Karpas-422 (cell line): ENCODE data around the gene OR1F1. TPM values are rescaled to one million over a fixed set of nuclear protein-coding genes. Genes with fewer than 3 reads are reported as not detected.
A peak's percentile ranks its signal among the peaks of the same experiment; 100 is the strongest.
"Not testable (repeated sequence)": the region's sequence is repeated elsewhere in the genome, so short reads cannot be mapped to it uniquely, and the experiment has no call there.

Source experiments
- DNase-seq: peaks from one replicate; pipeline ENCODE4 v3.0.0-alpha.2; 2015
- H2AFZ ChIP-seq: fragments of 200-600 bp; sonication (generic); 2 replicates; pipeline ENCODE4 v1.6.1; 2014; ENCODE audit warnings: antibody characterized with exemption, low read length, mixed read lengths
- H3K27ac ChIP-seq: fragments of 200-600 bp; sonication (generic); 2 replicates; pipeline ENCODE4 v1.5.1; 2014; ENCODE audit warnings: mild to moderate bottlenecking, low read length, moderate library complexity
- H3K27me3 ChIP-seq: fragments of 200-600 bp; sonication (generic); 2 replicates; pipeline ENCODE4 v1.6.1; 2014; ENCODE audit warnings: low read length, mixed read lengths
- H3K36me3 ChIP-seq: fragments of 200-600 bp; sonication (generic); 2 replicates; pipeline ENCODE4 v1.6.1; 2014; ENCODE audit warnings: low read length, mixed read lengths; ENCODE audit not compliant: insufficient read depth
- H3K4me1 ChIP-seq: fragments of 200-600 bp; sonication (generic); 2 replicates; pipeline ENCODE4 v1.6.1; 2014; ENCODE audit warnings: mild to moderate bottlenecking, low read length, mixed read lengths
- H3K4me2 ChIP-seq: fragments of 200-600 bp; sonication (generic); 2 replicates; pipeline ENCODE4 v1.6.1; 2014; ENCODE audit warnings: low read length, low read depth, mild to moderate bottlenecking; ENCODE audit not compliant: poor library complexity, severe bottlenecking
- H3K4me3 ChIP-seq: fragments of 200-600 bp; sonication (generic); 2 replicates; pipeline ENCODE4 v1.5.1; 2014; ENCODE audit warnings: mild to moderate bottlenecking, antibody characterized with exemption, low read length, mixed read lengths
- H3K79me2 ChIP-seq: fragments of 200-600 bp; sonication (generic); 2 replicates; pipeline ENCODE4 v1.6.1; 2014; ENCODE audit warnings: mild to moderate bottlenecking, low read length, mixed read lengths
- H3K9ac ChIP-seq: fragments of 200-600 bp; sonication (generic); 2 replicates; pipeline ENCODE4 v1.6.0; 2014; ENCODE audit warnings: low read length
- H3K9me2 ChIP-seq: fragments of 200-600 bp; sonication (generic), shearing (Covaris generic); replicated peaks from 2 replicates; pipeline ENCODE4 v1.6.0; 2014; ENCODE audit warnings: mild to moderate bottlenecking, low read length, moderate library complexity; ENCODE audit not compliant: insufficient read depth
- H3K9me3 ChIP-seq: fragments of 300-700, 200-600 bp; sonication (generic); 2 replicates; pipeline ENCODE4 v1.6.1; 2014; ENCODE audit warnings: low read length, mixed read lengths
- H4K20me1 ChIP-seq: fragments of 200-600 bp; sonication (generic); 2 replicates; pipeline ENCODE4 v1.6.1; 2014; ENCODE audit warnings: mild to moderate bottlenecking, antibody characterized with exemption, low read length, low read depth; ENCODE audit not compliant: insufficient read depth
- total RNA-seq: library from RNA; depleted of rRNA; stranded (reverse); fragments of >200 nt; shearing (Covaris generic); gene quantifications from 2 replicates; pipeline ENCODE4 v1.2.3, GENCODE V29; 2014; ENCODE audit warnings: low replicate concordance

Gene OR1F1
- total RNA-seq, 1 experiment from 2014 or later = not detected

DNA sequence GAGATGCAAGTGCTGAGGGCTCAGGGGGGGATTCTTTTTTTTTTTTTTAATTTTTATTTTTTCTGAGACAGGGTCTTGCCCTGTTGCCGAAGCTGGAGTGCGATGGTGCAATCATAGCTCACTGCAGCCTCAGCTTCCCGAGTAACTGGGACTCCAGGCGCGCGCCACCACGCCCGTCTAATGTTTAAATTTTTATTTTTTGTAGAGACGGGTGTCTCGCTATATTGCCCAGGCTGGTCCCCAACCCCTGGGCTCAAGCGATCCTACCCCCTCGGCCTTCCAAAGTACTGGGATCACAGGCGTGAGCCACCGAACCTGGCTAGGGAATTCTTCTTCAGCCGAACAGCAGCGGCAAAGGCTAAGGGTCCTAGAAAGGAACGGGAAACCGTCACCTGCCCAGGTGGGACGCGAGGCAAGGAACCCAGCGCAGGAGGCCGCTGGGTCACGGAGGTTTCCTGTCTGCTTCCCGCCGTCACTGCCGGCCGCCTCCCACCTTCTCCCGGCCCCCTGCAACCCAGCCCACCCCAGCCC, 13.3 kb upstream of the OR1F1 start:
- no peak overlapping the region for H3K4me3 ChIP-seq

DNA sequence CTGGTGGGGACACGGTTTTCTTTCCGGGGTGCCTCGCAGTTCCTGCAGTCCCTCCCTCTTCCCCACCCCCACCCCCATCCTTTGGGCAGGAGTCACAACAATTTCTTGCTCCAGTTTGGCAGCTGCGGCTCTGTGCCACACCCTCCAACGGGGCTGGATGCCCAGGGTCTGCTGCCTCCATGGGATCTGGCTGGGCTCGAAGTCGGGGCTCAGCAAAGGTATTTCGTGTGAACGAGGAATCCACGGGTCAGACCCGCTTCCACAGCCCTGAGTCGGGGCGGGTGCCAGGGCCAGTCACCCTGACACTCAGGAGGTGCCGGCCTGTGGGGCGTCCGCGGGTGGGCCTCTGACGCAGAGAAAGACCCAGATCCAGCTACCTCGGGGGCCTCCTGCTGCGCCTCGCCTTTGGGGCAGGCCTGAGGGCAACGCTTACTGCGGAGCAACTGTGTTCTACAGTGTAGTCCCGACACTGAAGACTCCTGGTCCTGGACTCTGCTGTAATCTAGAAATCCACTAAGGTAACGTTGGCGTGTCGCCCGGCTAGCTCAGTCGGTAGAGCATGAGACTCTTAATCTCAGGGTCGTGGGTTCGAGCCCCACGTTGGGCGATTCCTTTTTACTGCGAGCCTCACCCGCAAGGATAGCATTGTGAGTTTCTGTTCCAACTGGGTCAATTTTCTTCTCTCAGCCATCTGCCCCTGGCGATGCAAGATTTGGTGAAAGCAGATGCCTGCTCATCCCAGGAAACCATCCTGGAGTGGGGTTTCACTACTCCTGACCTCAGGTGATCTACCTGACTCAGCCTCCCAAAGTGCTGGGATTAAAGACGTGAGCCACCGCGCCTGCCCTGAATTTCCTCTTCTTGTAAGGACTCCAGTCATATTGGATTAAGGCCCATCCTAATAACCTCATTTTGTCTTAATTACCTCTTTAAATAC, 12.6 kb upstream of the OR1F1 start:
- Histone ChIP-seq H3K4me1 (peaks cover 21% of the 10 kb centered on the region), H3K4me2 (no peak overlapping the region), H3K79me2 (no peaks in the 10 kb centered on the region), H4K20me1 (no peaks in the 10 kb centered on the region), H2AFZ (no peak overlapping the region), H3K9ac (no peak overlapping the region), H3K9me3 (no peaks in the 10 kb centered on the region), H3K36me3 (no peaks in the 10 kb centered on the region), H3K27ac (no peak overlapping the region), H3K27me3 (no peaks in the 10 kb centered on the region), H3K4me3 (no peak overlapping the region), H3K9me2 (no peaks in the 10 kb centered on the region)
- peak; percentile 76 for DNase-seq

More for the DNA sequence above, 13.3 kb upstream of the OR1F1 start:
- Histone ChIP-seq H2AFZ (no peak overlapping the region), H3K27me3 (no peaks in the 10 kb centered on the region), H3K4me2 (peak overlapping the region; percentile 72), H3K9me2 (no peaks in the 10 kb centered on the region), H3K79me2 (no peaks in the 10 kb centered on the region), H4K20me1 (no peaks in the 10 kb centered on the region), H3K9ac (no peak overlapping the region), H3K4me1 (peaks cover 21% of the 10 kb centered on the region), H3K9me3 (no peaks in the 10 kb centered on the region), H3K27ac (no peak overlapping the region), H3K36me3 (no peaks in the 10 kb centered on the region)
- no peak for DNase-seq

DNA sequence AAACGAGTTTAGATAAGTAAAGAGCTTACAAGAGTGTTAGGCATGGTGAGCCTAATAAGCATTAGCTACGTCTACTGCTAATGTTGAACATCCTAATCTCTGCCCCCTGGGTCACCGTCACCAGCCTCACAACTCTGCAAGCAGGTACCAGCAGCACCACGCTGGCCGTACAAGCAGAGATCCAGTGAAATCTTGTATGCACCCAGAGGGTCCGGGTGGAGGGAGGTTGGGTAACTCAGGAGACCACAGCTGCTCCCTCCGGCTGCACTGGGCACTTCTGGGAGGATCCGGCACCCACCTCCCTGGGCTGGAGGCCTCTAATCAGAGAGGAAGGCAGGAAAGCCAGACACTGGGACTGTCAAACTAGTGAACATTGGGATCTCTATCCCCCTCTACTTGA, 8.4 kb upstream of the OR1F1 start:
- H3K79me2 ChIP-seq = no peaks in the 10 kb centered on the region
- H2AFZ ChIP-seq = no peak overlapping the region
- H4K20me1 ChIP-seq = no peaks in the 10 kb centered on the region
- no peak overlapping the region for H3K4me3 ChIP-seq
- H3K27me3 ChIP-seq = no peaks in the 10 kb centered on the region
- no peaks in the 10 kb centered on the region for H3K4me1 ChIP-seq
- no peaks in the 10 kb centered on the region for H3K9me2 ChIP-seq
- H3K9me3 ChIP-seq = no peaks in the 10 kb centered on the region
- H3K27ac ChIP-seq = no peak overlapping the region
- no peaks in the 10 kb centered on the region for H3K36me3 ChIP-seq
- DNase-seq = no peak
- H3K9ac ChIP-seq = no peak overlapping the region
- H3K4me2 ChIP-seq = no peak overlapping the region

DNA sequence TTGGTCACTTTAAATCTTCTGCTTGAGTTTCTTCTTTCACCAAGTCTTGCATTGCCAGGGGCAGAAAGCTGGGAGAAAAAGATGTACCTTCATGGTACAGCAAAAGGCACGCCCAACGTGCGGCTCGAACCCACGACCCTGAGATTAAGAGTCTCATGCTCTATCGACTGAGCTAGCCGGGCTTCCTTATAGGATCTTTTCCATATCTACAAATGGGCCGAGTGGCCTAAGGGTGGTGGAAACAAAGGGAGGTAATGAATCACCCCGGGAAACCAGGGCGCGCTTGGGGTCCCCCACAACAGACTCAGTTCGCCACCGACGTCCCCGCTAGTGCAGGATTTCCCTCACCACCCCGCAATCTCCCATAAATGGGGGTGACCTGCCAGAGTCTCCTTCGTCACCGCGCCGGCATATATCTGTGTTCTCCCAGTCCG, 7.5 kb upstream of the OR1F1 start:
- H3K27ac ChIP-seq = no peak overlapping the region
- H3K9me2 ChIP-seq = no peaks in the 10 kb centered on the region
- H2AFZ ChIP-seq = no peak overlapping the region
- H3K27me3 ChIP-seq = no peaks in the 10 kb centered on the region
- no peak overlapping the region for H3K4me2 ChIP-seq
- DNase-seq = no peak
- H3K9me3 ChIP-seq = no peaks in the 10 kb centered on the region
- H3K36me3 ChIP-seq = no peaks in the 10 kb centered on the region
- no peaks in the 10 kb centered on the region for H3K79me2 ChIP-seq
- no peak overlapping the region for H3K9ac ChIP-seq
- H3K4me1 ChIP-seq = no peaks in the 10 kb centered on the region
- no peak overlapping the region for H3K4me3 ChIP-seq
- H4K20me1 ChIP-seq = no peaks in the 10 kb centered on the region

DNA sequence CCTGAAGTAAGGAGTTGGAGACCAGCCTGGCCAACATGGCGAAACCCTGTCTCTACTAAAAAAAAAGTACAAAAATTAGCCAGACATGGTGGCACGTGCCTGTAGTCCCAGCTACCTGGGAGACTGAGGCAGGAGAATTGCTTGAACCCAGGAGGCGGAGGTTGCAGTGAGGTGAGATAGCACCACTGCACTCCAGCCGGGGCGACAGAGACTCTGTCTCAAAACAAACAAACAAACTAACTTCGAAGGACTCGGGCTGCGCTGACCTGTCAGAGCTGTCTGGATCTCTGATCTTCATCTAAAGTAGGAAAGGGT, 5.8 kb upstream of the OR1F1 start:
- not testable (repeated sequence) for H3K4me1 ChIP-seq, H3K9me3 ChIP-seq, DNase-seq, H3K4me2 ChIP-seq, H3K9me2 ChIP-seq, H3K4me3 ChIP-seq, H3K79me2 ChIP-seq, H3K36me3 ChIP-seq, H4K20me1 ChIP-seq, H3K27ac ChIP-seq, H2AFZ ChIP-seq, H3K27me3 ChIP-seq, H3K9ac ChIP-seq

DNA sequence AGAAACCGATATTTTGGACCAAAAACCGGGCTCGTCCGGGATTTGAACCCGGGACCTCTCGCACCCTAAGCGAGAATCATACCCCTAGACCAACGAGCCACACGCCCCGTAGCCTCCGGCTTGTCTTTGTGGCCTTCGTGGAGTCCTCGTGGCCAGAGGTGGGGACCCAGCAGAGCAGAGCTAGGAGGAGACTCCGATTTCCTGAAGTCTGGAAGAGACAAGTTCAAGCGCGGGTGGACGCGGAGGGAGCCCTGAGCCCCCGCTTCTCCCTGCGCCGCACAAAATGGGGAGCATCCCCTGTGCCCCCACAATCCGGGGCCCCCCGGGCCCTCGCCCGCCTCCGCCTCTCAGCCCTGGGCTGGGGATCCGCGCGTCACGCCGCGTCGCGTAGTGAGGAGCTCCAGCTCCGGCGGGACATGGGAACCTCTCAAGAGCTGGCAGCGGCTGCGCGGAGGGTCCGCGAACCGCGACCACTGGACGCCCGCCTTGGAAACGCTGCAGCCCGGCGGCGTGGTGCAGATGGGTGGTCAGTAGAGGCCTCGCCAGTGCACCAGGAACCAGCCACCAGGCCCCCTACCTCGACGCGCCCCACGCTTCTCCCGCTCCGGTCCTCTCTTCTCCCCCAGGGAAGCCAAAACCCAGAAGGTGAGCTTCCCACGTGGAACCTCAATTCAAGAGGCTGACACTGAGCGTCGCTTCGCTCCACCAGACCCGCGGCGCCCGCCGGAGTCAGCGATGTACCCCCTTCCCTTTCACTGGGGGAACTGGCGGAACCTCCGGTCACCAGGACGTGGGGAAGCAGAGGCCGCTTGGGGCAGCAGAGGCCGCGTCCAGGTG, 5.2 kb upstream of the OR1F1 start:
- Histone ChIP-seq H3K36me3 (no peaks in the 10 kb centered on the region), H2AFZ (no peak overlapping the region), H3K4me3 (no peak overlapping the region), H3K79me2 (no peaks in the 10 kb centered on the region), H3K9ac (no peak overlapping the region), H3K4me1 (no peaks in the 10 kb centered on the region), H3K9me3 (no peaks in the 10 kb centered on the region), H3K27me3 (no peaks in the 10 kb centered on the region), H3K27ac (no peak overlapping the region), H3K4me2 (no peak overlapping the region), H3K9me2 (no peaks in the 10 kb centered on the region), H4K20me1 (no peaks in the 10 kb centered on the region)
- no peak for DNase-seq

DNA sequence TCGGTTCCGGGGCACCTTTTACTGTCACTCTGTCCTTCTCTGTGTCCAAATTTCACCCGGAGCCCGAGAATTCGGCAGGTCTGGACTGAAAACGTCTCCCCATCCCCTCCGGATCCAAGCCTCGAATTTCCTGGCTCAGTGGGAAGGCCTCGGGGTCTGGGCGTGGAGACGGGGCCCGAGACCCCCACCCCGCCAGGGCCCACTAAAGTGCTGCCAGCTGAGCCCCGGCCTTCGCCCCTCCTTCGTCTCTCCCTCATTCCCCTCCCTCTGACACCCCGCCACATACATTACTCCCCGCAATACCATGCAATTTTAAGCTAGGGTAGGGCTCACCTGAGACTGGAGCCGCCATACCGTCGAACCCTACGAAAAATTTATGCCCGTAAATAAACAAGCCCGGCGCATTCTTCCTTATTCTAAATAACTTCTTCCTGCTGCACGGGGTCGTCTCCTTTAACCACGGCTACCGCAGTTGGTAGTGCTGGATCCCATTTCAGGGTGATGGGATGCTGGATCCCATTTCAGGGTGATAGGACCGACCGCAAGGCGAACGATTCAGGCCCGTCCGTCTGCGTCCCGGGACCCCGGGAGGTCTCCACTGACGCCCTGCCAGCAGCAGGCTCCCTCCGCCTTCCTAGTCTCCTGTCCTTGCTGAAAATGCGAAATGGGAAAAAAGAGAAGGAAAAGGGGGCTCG, 4.4 kb upstream of the OR1F1 start:
- H3K4me3 ChIP-seq = no peak overlapping the region
- H3K9me2 ChIP-seq = no peaks in the 10 kb centered on the region
- no peaks in the 10 kb centered on the region for H3K27me3 ChIP-seq
- H4K20me1 ChIP-seq = no peaks in the 10 kb centered on the region
- H3K4me1 ChIP-seq = no peaks in the 10 kb centered on the region
- no peaks in the 10 kb centered on the region for H3K79me2 ChIP-seq
- H3K27ac ChIP-seq = no peak overlapping the region
- H2AFZ ChIP-seq = no peak overlapping the region
- no peak for DNase-seq
- no peak overlapping the region for H3K4me2 ChIP-seq
- no peak overlapping the region for H3K9ac ChIP-seq
- H3K36me3 ChIP-seq = no peaks in the 10 kb centered on the region
- H3K9me3 ChIP-seq = no peaks in the 10 kb centered on the region
